Activated CD4-positive, alpha-beta memory T cell treated with anti-CD3 and anti-CD28 coated beads for 36 hours (primary cell): ENCODE data around the gene SRSF7. TPM values are rescaled to one million over a fixed set of nuclear protein-coding genes. Genes with fewer than 3 reads are reported as not detected.
A peak's percentile ranks its signal among the peaks of the same experiment; 100 is the strongest.
"Not testable (repeated sequence)": the region's sequence is repeated elsewhere in the genome, so short reads cannot be mapped to it uniquely, and the experiment has no call there.

Source experiments
- CTCF ChIA-PET: fragments of 350-600 bp; sonication (Branson Sonifier 250); formaldehyde crosslinking; loops from one replicate; lab custom pipeline; 2021; ENCODE audit warnings: antibody characterized with exemption, inconsistent platforms; lab: Charles Lee
- POLR2A ChIA-PET: fragments of 350-600 bp; sonication (Branson Sonifier 250); formaldehyde crosslinking; loops from one replicate; lab custom pipeline; 2021; ENCODE audit warnings: antibody characterized with exemption; lab: Charles Lee
- DNase-seq: peaks from one replicate; pipeline ENCODE4 v3.0.0-alpha.2; 2020
- H3K27ac Mint-ChIP-seq: one replicate; pipeline ENCODE4 v1.8.0; 2021; ENCODE audit warnings: mixed read lengths
- H3K27me3 Mint-ChIP-seq: one replicate; pipeline ENCODE4 v1.8.0; 2021; ENCODE audit warnings: mixed read lengths
- H3K36me3 Mint-ChIP-seq: one replicate; pipeline ENCODE4 v1.8.0; 2021; ENCODE audit warnings: mixed read lengths
- H3K4me1 Mint-ChIP-seq: one replicate; pipeline ENCODE4 v1.8.0; 2021; ENCODE audit warnings: low read depth, mixed read lengths
- H3K4me3 Mint-ChIP-seq: one replicate; pipeline ENCODE4 v1.8.0; 2021; ENCODE audit warnings: mild to moderate bottlenecking, mixed read lengths
- H3K9me3 Mint-ChIP-seq: one replicate; pipeline ENCODE4 v1.8.0; 2021; ENCODE audit warnings: mixed read lengths
- intact Hi-C: fragments of 100-400 bp; cut with micrococcal nuclease; formaldehyde crosslinking; loops from one replicate; pipeline ENCODE4 v1.15.1; 2023
- total RNA-seq, 2 experiments: library from RNA; stranded (reverse); gene quantifications; one replicate each; pipeline ENCODE4 v1.2.3, GENCODE V29; 2021

The SRSF7 gene
- total RNA-seq, 2 experiments from 2014 or later, result 276 to 279 TPM

GRCh38 chr2:38731090-38731489, 20.1 kb downstream of the SRSF7 start:
- Mint-ChIP-seq H3K4me3 (no peak overlapping the region), H3K4me1 (no peaks in the 10 kb centered on the region), H3K27ac (no peak overlapping the region), H3K27me3 (no peaks in the 10 kb centered on the region), H3K9me3 (no peaks in the 10 kb centered on the region), H3K36me3 (peaks cover 30% of the 10 kb centered on the region)
- ChIA-PET POLR2A (interaction anchor here (0.6 to 2.9 kb wide), 2 partner anchors 11 to 198 kb away, joined by 4 to 12 read pairs; no protein-coding TSS in a partner anchor), CTCF (interaction anchor here (1.3 to 14.7 kb wide), 4 partner anchors 10 to 150 kb away, joined by 4 to 135 read pairs (median 16); no protein-coding TSS in a partner anchor)
- no peak for DNase-seq
- intact Hi-C loops, result no loop called here

- Mint-ChIP-seq H3K27me3 (no peaks in the 10 kb centered on the region), H3K4me1 (peaks cover 22% of the 10 kb centered on the region), H3K9me3 (no peaks in the 10 kb centered on the region), H3K27ac (no peak overlapping the region), H3K36me3 (peaks cover 31% of the 10 kb centered on the region), H3K4me3 (no peak overlapping the region)
- POLR2A ChIA-PET, result no interaction called here
- CTCF ChIA-PET, result interaction anchor here (0.7 to 14.7 kb wide), 4 partner anchors 11 to 147 kb away, joined by 3 to 135 read pairs (median 4); no protein-coding TSS in a partner anchor
- intact Hi-C loops, result loop anchor here (1.0 kb wide), 2 partner anchors 12 to 16 kb away; no protein-coding TSS in a partner anchor
- DNase-seq, result no peak
These were observed 22.5 kb downstream of the SRSF7 start for GRCh38 chr2:38728694-38729093.

- no peak overlapping the region for H3K4me3 Mint-ChIP-seq
- intact Hi-C loops, result loop anchor here (1.0 kb wide), 1 partner anchor 17 kb away; no protein-coding TSS in a partner anchor
- H3K27ac Mint-ChIP-seq, result no peak overlapping the region
- no peaks in the 10 kb centered on the region for H3K27me3 Mint-ChIP-seq
- no peaks in the 10 kb centered on the region for H3K9me3 Mint-ChIP-seq
- CTCF ChIA-PET, result interaction anchor here (1.8 to 14.7 kb wide), 2 partner anchors 17 to 146 kb away, joined by 4 to 135 read pairs; no protein-coding TSS in a partner anchor
- POLR2A ChIA-PET, result no interaction called here
- H3K36me3 Mint-ChIP-seq, result peaks cover 28% of the 10 kb centered on the region
- peaks cover 32% of the 10 kb centered on the region for H3K4me1 Mint-ChIP-seq
- DNase-seq, result no peak
These were observed 23.5 kb downstream of the SRSF7 start for GRCh38 chr2:38727661-38728060.

GRCh38 chr2:38723173-38723572, 28.0 kb downstream of the SRSF7 start:
- Mint-ChIP-seq H3K27me3 (no peaks in the 10 kb centered on the region), H3K27ac (peak overlapping the region; percentile 84), H3K4me3 (peak overlapping the region; percentile 31), H3K9me3 (peaks cover 6% of the 10 kb centered on the region), H3K36me3 (peaks cover 35% of the 10 kb centered on the region), H3K4me1 (peaks cover 66% of the 10 kb centered on the region)
- intact Hi-C loops, result loop anchor here (1.0 kb wide), 2 partner anchors 120 to 142 kb away; no protein-coding TSS in a partner anchor
- DNase-seq, result peak; percentile 51
- CTCF ChIA-PET, result interaction anchor here (0.6 to 14.7 kb wide), 16 partner anchors 9 to 154 kb away, joined by 3 to 135 read pairs (median 6); partner anchors contain the start of gene HNRNPLL
- POLR2A ChIA-PET, result interaction anchor here (1.1 to 4.3 kb wide), 12 partner anchors 14 to 143 kb away, joined by 3 to 50 read pairs (median 10); partner anchors contain the start of genes GALM, HNRNPLL and SRSF7

- H3K4me3 Mint-ChIP-seq, result peak overlapping the region; percentile 31
- peak overlapping the region; percentile 84 for H3K27ac Mint-ChIP-seq
- H3K9me3 Mint-ChIP-seq, result peaks cover 6% of the 10 kb centered on the region
- peaks cover 37% of the 10 kb centered on the region for H3K36me3 Mint-ChIP-seq
- ChIA-PET CTCF (interaction anchor here (0.9 to 14.7 kb wide), 18 partner anchors 9 to 213 kb away, joined by 3 to 135 read pairs (median 6); partner anchors contain the start of gene HNRNPLL), POLR2A (interaction anchor here (1.0 to 4.3 kb wide), 14 partner anchors 13 to 143 kb away, joined by 3 to 50 read pairs (median 9); partner anchors contain the start of genes GALM, HNRNPLL and SRSF7)
- intact Hi-C loops, result loop anchor here (1.0 kb wide), 9 partner anchors 13 to 179 kb away; no protein-coding TSS in a partner anchor
- no peaks in the 10 kb centered on the region for H3K27me3 Mint-ChIP-seq
- peaks cover 66% of the 10 kb centered on the region for H3K4me1 Mint-ChIP-seq
- DNase-seq, result peak; percentile 85
These were observed 28.7 kb downstream of the SRSF7 start for GRCh38 chr2:38722271-38723061.

GRCh38 chr2:38720613-38721241, 30.4 kb downstream of the SRSF7 start:
- Mint-ChIP-seq H3K36me3 (peaks cover 44% of the 10 kb centered on the region), H3K4me3 (peak overlapping the region; percentile 25), H3K27me3 (no peaks in the 10 kb centered on the region), H3K27ac (peak overlapping the region; percentile 84), H3K4me1 (peaks cover 72% of the 10 kb centered on the region), H3K9me3 (peaks cover 6% of the 10 kb centered on the region)
- ChIA-PET POLR2A (interaction anchor here (0.7 to 4.3 kb wide), 4 partner anchors 54 to 147 kb away, joined by 3 to 50 read pairs (median 12); partner anchors contain the start of genes GALM and HNRNPLL), CTCF (interaction anchor here (2.7 to 14.7 kb wide), 3 partner anchors 38 to 139 kb away, joined by 9 to 135 read pairs (median 94); partner anchors contain the start of gene HNRNPLL)
- intact Hi-C loops, result no loop called here
- peak; percentile 47 for DNase-seq

GRCh38 chr2:38719706-38720105, 31.5 kb downstream of the SRSF7 start:
- Mint-ChIP-seq H3K36me3 (peaks cover 48% of the 10 kb centered on the region), H3K27ac (peak overlapping the region; percentile 24), H3K27me3 (no peaks in the 10 kb centered on the region), H3K4me3 (no peak overlapping the region), H3K9me3 (peaks cover 6% of the 10 kb centered on the region), H3K4me1 (peaks cover 73% of the 10 kb centered on the region)
- ChIA-PET POLR2A (no interaction called here), CTCF (interaction anchor here (0.6 to 14.7 kb wide), 3 partner anchors 116 to 155 kb away, joined by 5 to 135 read pairs (median 94); partner anchors contain the start of gene HNRNPLL)
- DNase-seq, result no peak
- intact Hi-C loops, result no loop called here

GRCh38 chr2:38718601-38719000, 32.6 kb downstream of the SRSF7 start:
- H3K27ac Mint-ChIP-seq, result peak overlapping the region; percentile 67

GRCh38 chr2:38716185-38716584, 35.0 kb downstream of the SRSF7 start:
- H3K27me3 Mint-ChIP-seq, result no peaks in the 10 kb centered on the region
- H3K4me1 Mint-ChIP-seq, result peaks cover 70% of the 10 kb centered on the region
- H3K4me3 Mint-ChIP-seq, result no peak overlapping the region
- DNase-seq, result no peak
- ChIA-PET CTCF (interaction anchor here (1.0 to 1.4 kb wide), 2 partner anchors 135 to 149 kb away, joined by 3 to 6 read pairs; no protein-coding TSS in a partner anchor), POLR2A (interaction anchor here (1.7 kb wide), 1 partner anchor 118 kb away, joined by 3 read pairs; no protein-coding TSS in a partner anchor)
- peaks cover 60% of the 10 kb centered on the region for H3K36me3 Mint-ChIP-seq
- intact Hi-C loops, result no loop called here
- peaks cover 9% of the 10 kb centered on the region for H3K9me3 Mint-ChIP-seq
- peak overlapping the region; percentile 89 for H3K27ac Mint-ChIP-seq

More at GRCh38 chr2:38718601-38719000, 32.6 kb downstream of the SRSF7 start:
- H3K4me1 Mint-ChIP-seq, result peaks cover 73% of the 10 kb centered on the region
- no peak for DNase-seq
- no peak overlapping the region for H3K4me3 Mint-ChIP-seq
- ChIA-PET CTCF (interaction anchor here (0.6 to 14.7 kb wide), 3 partner anchors 34 to 182 kb away, joined by 3 to 135 read pairs (median 4); no protein-coding TSS in a partner anchor), POLR2A (interaction anchor here (0.7 to 0.8 kb wide), 2 partner anchors 10 to 115 kb away, joined by 3 read pairs; no protein-coding TSS in a partner anchor)
- peaks cover 49% of the 10 kb centered on the region for H3K36me3 Mint-ChIP-seq
- intact Hi-C loops, result no loop called here
- peaks cover 6% of the 10 kb centered on the region for H3K9me3 Mint-ChIP-seq
- H3K27me3 Mint-ChIP-seq, result no peaks in the 10 kb centered on the region

GRCh38 chr2:38714941-38715340, 36.2 kb downstream of the SRSF7 start:
- intact Hi-C loops, H3K27me3 Mint-ChIP-seq, H3K9me3 Mint-ChIP-seq, H3K4me3 Mint-ChIP-seq, POLR2A ChIA-PET, DNase-seq: not testable (repeated sequence)
- CTCF ChIA-PET, result interaction anchor here (0.6 to 1.4 kb wide), 2 partner anchors 133 to 135 kb away, joined by 3 to 6 read pairs; no protein-coding TSS in a partner anchor
- Mint-ChIP-seq H3K36me3 (peaks cover 56% of the 10 kb centered on the region), H3K4me1 (peaks cover 64% of the 10 kb centered on the region), H3K27ac (peak overlapping the region; percentile 89)

GRCh38 chr2:38713338-38713737, 37.8 kb downstream of the SRSF7 start:
- H3K9me3 Mint-ChIP-seq, result peaks cover 3% of the 10 kb centered on the region
- H3K27ac Mint-ChIP-seq, result peak overlapping the region; percentile 89
- peaks cover 49% of the 10 kb centered on the region for H3K36me3 Mint-ChIP-seq
- peaks cover 70% of the 10 kb centered on the region for H3K4me1 Mint-ChIP-seq
- ChIA-PET POLR2A (interaction anchor here (0.5 to 1.5 kb wide), 3 partner anchors 10 to 108 kb away, joined by 3 to 5 read pairs (median 4); no protein-coding TSS in a partner anchor), CTCF (interaction anchor here (0.6 to 1.3 kb wide), 2 partner anchors 9 to 25 kb away, joined by 3 to 4 read pairs; no protein-coding TSS in a partner anchor)
- H3K27me3 Mint-ChIP-seq, result no peaks in the 10 kb centered on the region
- intact Hi-C loops, result no loop called here
- H3K4me3 Mint-ChIP-seq, result no peak overlapping the region
- DNase-seq, result no peak
